Fibroblast of skin of abdomen (primary cell): ENCODE results near the gene MTLN.
"Not testable (repeated sequence)": the region's sequence is repeated elsewhere in the genome, so short reads cannot be mapped to it uniquely, and the experiment has no call there.

Experiments
- DNase-seq: peaks from one replicate; pipeline ENCODE4 v3.0.0-alpha.2; 2013

Gene MTLN

DNA sequence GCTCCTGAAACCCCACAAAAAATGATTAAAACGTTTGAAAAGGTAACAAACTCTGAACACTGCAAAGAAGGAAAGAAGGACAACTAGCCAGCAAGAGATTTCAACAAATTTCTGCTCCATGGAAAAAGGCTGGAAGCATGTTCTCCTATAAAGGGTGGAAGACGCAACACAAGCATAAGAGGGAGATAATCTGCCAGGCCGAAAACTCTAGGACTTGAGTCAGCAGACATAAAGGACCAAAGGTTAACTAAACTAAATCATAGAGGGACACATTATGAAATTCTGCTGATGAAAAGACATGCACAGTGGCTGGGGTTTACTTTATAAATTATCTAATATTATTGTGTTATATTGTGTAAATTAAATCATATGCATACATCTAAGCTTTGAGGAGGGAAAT, 14.3 kb downstream of the MTLN start:
- DNase-seq: no peak

DNA sequence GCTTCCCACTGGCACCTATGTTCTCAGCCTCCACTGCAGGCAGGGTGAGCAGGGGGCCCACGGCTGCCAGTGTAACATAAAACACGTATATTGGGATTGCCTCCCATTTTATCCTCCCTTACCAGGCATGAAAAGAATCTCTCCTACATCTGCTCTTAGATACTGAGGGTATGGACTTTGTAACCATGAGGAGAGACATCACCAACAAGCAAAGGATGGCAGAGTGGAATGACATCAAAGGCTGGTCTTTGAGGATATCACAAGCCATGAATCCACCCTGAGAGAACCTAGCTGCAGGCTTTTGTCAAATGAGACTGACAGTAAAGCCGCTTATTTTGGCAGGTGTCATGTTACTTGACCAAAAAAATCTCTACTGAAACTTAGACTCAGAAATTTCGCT, 14.9 kb downstream of the MTLN start:
- DNase-seq: no peak

DNA sequence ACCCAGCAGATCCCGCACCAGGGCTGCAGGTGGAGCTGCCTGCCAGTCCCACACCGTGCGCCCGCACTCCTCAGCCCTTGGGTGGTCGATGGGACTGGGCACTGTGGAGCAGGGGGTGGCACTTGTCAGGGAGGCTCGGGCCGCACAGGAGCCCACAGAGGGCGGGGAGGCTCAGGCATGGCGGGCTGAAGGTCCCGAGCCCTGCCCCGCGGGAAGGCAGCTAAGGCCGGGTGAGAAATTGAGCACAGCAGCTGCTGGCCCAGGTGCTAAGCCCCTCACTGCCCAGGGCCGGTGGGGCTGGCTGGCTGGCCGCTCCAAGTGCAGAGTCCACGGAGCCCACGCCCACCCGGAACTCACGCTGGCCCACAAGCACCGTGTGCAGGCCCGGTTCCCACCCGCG, 22.2 kb downstream of the MTLN start:
- DNase-seq: not testable (repeated sequence)

DNA sequence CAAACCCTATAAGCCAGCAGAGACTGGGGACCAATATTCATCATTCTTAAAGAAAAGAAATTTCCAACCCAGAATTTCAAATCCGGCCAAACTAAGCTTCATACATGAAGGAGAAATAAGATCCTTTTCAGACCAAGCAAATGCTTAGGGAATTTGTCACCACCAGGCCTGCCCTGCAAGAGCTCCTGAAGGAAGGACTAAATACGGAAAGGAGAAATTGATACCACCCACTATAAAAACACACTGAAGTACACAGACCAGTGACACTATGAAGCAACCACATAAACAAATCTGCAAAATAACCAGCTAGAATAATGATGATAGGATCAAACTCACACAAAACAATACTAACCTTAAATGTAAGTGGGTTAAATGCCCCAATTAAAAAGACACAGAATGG, 29.9 kb downstream of the MTLN start:
- no peak for DNase-seq

DNA sequence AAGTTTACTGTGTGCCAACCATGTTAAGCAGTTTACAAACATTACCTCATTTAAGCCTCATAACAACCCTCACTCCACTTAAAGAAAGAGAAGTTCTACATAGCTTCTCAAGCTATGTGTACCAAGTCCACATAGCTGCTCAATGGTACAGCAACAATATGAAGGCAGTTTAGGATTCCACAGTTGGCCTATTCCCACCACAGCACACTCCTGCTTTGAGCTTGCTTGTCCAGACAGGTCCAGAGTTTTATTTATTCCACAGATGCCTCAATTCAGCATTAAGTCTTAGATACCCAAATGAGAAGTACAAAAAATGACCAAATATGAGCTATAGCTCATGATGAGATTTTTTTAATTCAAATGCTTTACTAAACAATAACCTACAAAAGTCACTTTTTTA, 32.3 kb downstream of the MTLN start:
- no peak for DNase-seq

DNA sequence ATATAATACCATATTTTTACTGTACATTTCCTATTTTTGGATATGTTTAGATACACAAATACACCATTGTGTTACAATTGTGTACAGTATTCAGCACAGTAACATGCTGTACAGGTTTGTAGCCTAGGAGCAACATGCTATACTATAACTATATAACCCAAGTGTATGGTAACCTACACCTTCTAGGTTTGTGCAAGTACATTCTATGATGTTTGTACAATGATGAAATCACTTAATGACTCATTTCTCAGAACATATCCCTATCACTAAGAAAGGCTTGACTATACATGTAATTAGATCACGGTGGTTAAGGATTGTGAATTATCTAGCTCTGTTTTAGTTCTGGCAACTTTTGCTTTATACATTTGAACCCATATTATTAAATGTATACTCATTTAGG, 38.8 kb downstream of the MTLN start:
- peak; percentile 29 for DNase-seq

DNA sequence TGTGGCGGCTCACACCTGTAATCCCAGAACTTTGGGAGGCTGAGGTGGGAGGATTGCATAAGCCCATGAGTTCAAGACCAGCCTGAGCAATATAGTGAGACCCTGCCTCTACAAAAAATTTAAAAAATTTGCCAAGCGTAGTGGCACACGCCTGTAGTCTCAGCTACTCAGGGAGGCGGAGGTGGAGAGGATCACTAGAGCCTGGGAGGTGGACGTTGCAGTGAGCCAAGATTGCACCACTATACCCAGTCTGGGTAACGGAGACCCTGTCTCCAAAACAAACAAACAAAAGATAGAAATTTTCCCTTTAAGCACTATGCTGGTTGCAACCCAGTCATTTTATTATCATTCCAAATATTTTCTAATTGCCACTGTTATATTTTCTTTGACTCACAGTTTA, 39.8 kb downstream of the MTLN start:
- DNase-seq: no peak

DNA sequence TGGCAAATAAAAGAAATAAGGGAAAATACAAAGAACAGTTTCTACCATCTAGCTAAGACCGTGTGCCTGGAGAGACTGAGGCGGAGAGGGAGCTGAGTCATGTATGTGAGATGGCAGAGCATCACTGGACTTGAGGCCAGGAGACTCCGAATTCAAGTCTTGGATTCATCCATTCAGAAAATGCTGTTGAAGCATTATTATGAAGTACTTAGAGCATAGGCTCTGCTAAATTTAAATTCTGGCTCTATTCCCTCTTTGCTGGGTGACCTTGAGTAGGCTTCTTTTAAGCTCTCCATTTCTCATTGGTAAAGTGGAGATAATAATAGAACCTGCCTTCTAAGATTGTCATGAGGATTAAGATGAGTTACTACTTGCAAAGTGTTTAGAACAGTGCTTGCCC, 42.2 kb downstream of the MTLN start:
- no peak for DNase-seq

DNA sequence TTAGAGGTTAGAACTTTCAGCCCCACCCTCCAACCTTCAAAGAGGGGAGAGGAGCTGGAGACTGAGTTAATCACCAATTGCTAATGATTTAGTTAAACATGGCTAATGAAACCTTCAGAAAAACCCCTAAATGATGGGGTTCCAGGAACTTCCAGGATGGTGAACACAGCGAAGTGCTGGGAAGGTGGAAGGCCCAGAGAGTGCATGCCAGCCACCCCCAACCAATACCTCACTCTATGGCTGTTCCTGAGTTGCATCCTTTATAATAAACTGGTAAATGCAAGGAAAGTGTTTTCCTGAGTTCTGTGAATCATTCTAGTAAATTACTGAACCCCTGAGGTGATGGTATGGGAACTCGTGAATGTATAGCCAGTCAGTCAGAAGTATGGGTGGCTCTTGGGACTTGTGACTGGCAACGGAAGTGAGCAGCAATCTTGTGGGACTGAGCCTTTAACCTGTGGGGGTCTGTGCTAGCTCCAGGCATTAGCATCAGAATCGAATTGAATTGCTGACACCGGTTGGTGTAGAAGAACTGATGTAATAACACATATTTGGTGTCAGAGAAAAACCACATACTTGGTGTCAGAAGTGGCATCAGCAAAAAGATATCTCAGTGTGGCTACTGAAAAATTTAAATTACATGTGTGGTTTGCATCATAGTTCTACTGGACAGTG, 44.9 kb downstream of the MTLN start:
- DNase-seq: peak; percentile 51

DNA sequence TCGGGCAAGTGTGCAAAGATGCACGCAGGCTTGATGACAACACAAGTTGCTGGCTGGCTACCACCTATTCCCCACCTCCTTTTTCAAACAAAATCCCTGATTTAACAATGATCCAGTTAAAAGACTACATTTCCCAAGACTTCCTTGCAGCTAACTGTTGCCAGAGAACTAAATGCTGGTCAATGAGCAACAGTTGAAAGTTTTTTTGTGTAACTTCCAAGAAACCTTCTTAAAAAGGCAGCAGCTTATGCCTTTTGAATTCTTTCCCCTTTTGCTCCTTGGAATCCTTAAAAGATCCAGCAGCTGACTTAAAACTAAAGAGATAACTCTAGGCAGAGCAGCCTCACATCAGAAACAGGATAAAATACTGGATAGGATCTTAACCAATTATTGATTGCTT, 46.1 kb downstream of the MTLN start:
- no peak for DNase-seq
